SK-N-SH treated with all-trans-retinoic acid at 6 μM for 48 hours (cell line): ENCODE measurements around the gene ZNF132.

Experiments used
- ATAC-seq: fragments of 200-7000 bp; cut with Tn5 transposase; 3 replicates; pipeline ENCODE4 v1.9.1; 2020; ENCODE audit warnings: mild to moderate bottlenecking, moderate library complexity
- ARNTL ChIP-seq: fragments of 450-650 bp; formaldehyde crosslinking; IDR thresholded peaks from 2 replicates; pipeline ENCODE4 v1.5.0; 2020; ENCODE audit warnings: low read depth, mild to moderate bottlenecking, moderate library complexity, borderline replicate concordance
- BACH2 ChIP-seq: fragments of 250-450 bp; sonication (Bioruptor Pico); IDR thresholded peaks from 2 replicates; pipeline ENCODE4 v1.9.0; 2021; ENCODE audit warnings: mild to moderate bottlenecking, borderline replicate concordance
- CSDC2 ChIP-seq: fragments of 250-450 bp; sonication (Bioruptor Pico); IDR thresholded peaks from 2 replicates; pipeline ENCODE4 v1.5.0; 2020; ENCODE audit warnings: mild to moderate bottlenecking, moderate library complexity
- ESRRG ChIP-seq: fragments of 250-450 bp; sonication (Bioruptor Pico); IDR thresholded peaks from 2 replicates; pipeline ENCODE4 v1.6.1; 2021; ENCODE audit warnings: mild to moderate bottlenecking
- ISL1 ChIP-seq: fragments of 250-450 bp; sonication (Bioruptor Pico); IDR thresholded peaks from 2 replicates; pipeline ENCODE4 v2.1.2; 2022; ENCODE audit warnings: mild to moderate bottlenecking, moderate library complexity
- OSR1 ChIP-seq: fragments of 250-450 bp; sonication (Bioruptor Pico); IDR thresholded peaks from 2 replicates; pipeline ENCODE4 v1.8.0; 2022; ENCODE audit warnings: moderate library complexity, mild to moderate bottlenecking, inconsistent platforms
- PPARA ChIP-seq: fragments of 250-450 bp; sonication (Bioruptor Pico); IDR thresholded peaks from 2 replicates; pipeline ENCODE4 v1.5.0; 2020; ENCODE audit warnings: mild to moderate bottlenecking, borderline replicate concordance
- RARB ChIP-seq: fragments of 250-450 bp; sonication (Bioruptor Pico); IDR thresholded peaks from 2 replicates; pipeline ENCODE4 v1.8.0; 2021; ENCODE audit warnings: mild to moderate bottlenecking, moderate library complexity
- SNAI2 ChIP-seq: fragments of 250-450 bp; sonication (Bioruptor Pico); IDR thresholded peaks from 2 replicates; pipeline ENCODE4 v1.5.0; 2020; ENCODE audit warnings: mild to moderate bottlenecking, moderate library complexity
- TCF4 ChIP-seq: fragments of 250-450 bp; sonication (Bioruptor Pico); IDR thresholded peaks from 2 replicates; pipeline ENCODE4 v1.8.0; 2021; ENCODE audit warnings: mild to moderate bottlenecking, moderate library complexity, borderline replicate concordance
- TOX ChIP-seq: fragments of 250-450 bp; sonication (Bioruptor Pico); IDR thresholded peaks from 2 replicates; pipeline ENCODE4 v1.8.0; 2021; ENCODE audit warnings: mild to moderate bottlenecking, moderate library complexity, borderline replicate concordance
- TSHZ2 ChIP-seq: fragments of 250-450 bp; sonication (Bioruptor Pico); IDR thresholded peaks from 2 replicates; pipeline ENCODE4 v1.5.0; 2020; ENCODE audit warnings: mild to moderate bottlenecking, moderate library complexity
- ZC3H10 ChIP-seq: fragments of 250-450 bp; sonication (Bioruptor Pico); IDR thresholded peaks from 2 replicates; pipeline ENCODE4 v1.5.1; 2021; ENCODE audit warnings: mild to moderate bottlenecking, moderate library complexity
- ZFP3 ChIP-seq: fragments of 250-450 bp; sonication (Bioruptor Pico); IDR thresholded peaks from 2 replicates; pipeline ENCODE4 v1.5.0; 2020; ENCODE audit warnings: mild to moderate bottlenecking, moderate library complexity
- ZFP30 ChIP-seq: fragments of 450-650 bp; formaldehyde crosslinking; IDR thresholded peaks from 2 replicates; pipeline ENCODE4 v1.5.0; 2022; ENCODE audit warnings: mild to moderate bottlenecking, moderate library complexity
- ZNF70 ChIP-seq: fragments of 450-650 bp; formaldehyde crosslinking; IDR thresholded peaks from 2 replicates; pipeline ENCODE4 v1.5.0; 2020; ENCODE audit warnings: mild to moderate bottlenecking, moderate library complexity
- ZNF8 ChIP-seq: fragments of 450-650 bp; formaldehyde crosslinking; IDR thresholded peaks from 2 replicates; pipeline ENCODE4 v1.5.0; 2020; ENCODE audit warnings: mild to moderate bottlenecking, moderate library complexity
- TF ChIP-seq, protein P1 (sequence below): fragments of 250-450 bp; sonication (Bioruptor Pico); IDR thresholded peaks from 2 replicates; pipeline ENCODE4 v1.5.1; 2020; ENCODE audit warnings: low read depth, mild to moderate bottlenecking, moderate library complexity
- TF ChIP-seq, protein P2 (sequence below): fragments of 250-450 bp; sonication (Bioruptor Pico); IDR thresholded peaks from 2 replicates; pipeline ENCODE4 v1.5.1; 2021; ENCODE audit warnings: mild to moderate bottlenecking, moderate library complexity

Gene ZNF132

DNA sequence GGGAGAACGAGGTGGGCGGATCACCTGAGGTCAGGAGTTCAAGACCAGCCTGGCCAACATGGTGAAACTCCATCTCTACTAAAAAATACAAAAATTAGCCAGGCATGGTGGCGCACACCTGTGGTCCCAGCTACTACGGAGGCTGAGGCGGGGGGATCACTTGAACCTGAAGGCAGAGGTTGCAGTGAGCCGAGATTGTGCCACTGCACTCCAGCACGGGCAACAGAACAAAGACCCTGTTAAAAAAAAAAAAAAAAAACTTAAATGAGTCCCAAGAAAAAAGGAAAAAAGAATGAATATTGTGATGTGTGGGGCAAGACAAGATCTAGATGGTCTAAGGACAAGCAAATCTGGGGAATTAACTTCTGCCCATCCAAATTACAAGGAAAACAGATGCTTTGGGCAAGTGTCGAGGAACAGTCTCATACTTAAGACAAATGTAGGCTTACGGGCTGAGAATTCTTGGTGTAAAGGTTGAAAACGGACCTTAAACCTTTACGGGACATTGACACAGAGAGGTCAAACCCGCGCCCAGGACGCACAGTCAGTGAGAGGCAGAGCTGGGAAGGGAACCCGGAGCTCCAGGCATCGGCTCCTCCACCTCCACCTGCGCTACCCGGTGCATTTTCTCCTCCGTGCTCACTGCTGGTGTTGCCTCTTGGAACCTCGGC is 26.3 kb upstream of the ZNF132 start:
- ATAC-seq = peak; percentile 44
- TF ChIP-seq ZNF8 (CRISPR knock-in tag) (no peak), ZC3H10 (CRISPR knock-in tag) (no peak), PPARA (CRISPR knock-in tag) (no peak), CSDC2 (CRISPR knock-in tag) (no peak), ARNTL (no peak), OSR1 (no peak), ZNF70 (CRISPR knock-in tag) (no peak), ZFP30 (CRISPR knock-in tag) (no peak), ZFP3 (no peak), ESRRG (CRISPR knock-in tag) (no peak), TSHZ2 (CRISPR knock-in tag) (no peak), SNAI2 (CRISPR knock-in tag) (no peak), TCF4 (CRISPR knock-in tag) (no peak), TOX (CRISPR knock-in tag) (no peak), ISL1 (CRISPR knock-in tag) (no peak)
- TF ChIP-seq, protein P1, sequence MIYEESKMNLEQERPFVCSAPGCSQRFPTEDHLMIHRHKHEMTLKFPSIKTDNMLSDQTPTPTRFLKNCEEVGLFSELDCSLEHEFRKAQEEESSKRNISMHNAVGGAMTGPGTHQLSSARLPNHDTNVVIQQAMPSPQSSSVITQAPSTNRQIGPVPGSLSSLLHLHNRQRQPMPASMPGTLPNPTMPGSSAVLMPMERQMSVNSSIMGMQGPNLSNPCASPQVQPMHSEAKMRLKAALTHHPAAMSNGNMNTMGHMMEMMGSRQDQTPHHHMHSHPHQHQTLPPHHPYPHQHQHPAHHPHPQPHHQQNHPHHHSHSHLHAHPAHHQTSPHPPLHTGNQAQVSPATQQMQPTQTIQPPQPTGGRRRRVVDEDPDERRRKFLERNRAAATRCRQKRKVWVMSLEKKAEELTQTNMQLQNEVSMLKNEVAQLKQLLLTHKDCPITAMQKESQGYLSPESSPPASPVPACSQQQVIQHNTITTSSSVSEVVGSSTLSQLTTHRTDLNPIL (CRISPR knock-in tag) = no peak
- TF ChIP-seq, protein P2, sequence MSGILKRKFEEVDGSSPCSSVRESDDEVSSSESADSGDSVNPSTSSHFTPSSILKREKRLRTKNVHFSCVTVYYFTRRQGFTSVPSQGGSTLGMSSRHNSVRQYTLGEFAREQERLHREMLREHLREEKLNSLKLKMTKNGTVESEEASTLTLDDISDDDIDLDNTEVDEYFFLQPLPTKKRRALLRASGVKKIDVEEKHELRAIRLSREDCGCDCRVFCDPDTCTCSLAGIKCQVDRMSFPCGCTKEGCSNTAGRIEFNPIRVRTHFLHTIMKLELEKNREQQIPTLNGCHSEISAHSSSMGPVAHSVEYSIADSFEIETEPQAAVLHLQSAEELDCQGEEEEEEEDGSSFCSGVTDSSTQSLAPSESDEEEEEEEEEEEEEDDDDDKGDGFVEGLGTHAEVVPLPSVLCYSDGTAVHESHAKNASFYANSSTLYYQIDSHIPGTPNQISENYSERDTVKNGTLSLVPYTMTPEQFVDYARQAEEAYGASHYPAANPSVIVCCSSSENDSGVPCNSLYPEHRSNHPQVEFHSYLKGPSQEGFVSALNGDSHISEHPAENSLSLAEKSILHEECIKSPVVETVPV (CRISPR knock-in tag) = no peak

DNA sequence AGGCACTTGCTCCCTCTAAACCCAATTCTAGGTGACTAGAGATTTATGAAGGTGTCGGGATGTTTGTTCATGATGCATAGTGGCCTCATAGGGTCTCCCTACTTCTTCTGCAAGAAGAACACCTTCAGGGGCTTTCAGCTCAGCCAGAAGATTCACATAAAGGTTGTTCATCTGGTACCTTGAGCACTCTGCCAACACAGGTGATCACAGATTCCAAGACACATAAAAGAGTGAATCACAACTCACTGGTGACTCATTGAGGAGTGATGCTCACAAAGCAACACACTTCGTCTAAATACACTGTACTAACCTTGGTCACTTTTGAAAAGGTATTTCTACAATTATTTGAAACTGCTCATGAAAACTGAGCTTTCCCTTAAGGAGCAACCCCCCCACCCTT is 20.1 kb upstream of the ZNF132 start:
- TF ChIP-seq RARB (CRISPR knock-in tag) (no peak), SNAI2 (CRISPR knock-in tag) (no peak)
- TF ChIP-seq, protein P1 (CRISPR knock-in tag) = no peak
- TF ChIP-seq, all 23 proteins: peak for 0
- ATAC-seq = no peak

DNA sequence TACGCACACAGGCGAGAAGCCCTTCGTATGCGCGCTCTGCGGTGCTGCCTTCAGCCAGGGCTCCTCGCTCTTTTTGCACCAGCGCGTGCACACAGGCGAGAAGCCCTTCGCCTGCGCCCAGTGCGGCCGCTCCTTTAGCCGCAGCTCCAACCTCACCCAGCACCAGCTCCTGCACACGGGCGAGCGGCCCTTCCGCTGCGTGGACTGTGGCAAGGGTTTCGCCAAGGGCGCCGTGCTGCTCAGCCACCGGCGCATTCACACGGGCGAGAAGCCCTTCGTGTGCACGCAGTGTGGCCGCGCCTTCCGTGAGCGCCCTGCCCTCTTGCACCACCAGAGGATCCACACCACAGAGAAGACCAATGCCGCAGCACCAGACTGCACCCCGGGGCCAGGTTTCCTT is 16.2 kb upstream of the ZNF132 start:
- no peak for ATAC-seq
- TF ChIP-seq SNAI2 (CRISPR knock-in tag) (no peak), ZFP30 (CRISPR knock-in tag) (no peak), TSHZ2 (CRISPR knock-in tag) (no peak), ARNTL (no peak), TOX (CRISPR knock-in tag) (no peak), ZNF70 (CRISPR knock-in tag) (no peak), ISL1 (CRISPR knock-in tag) (no peak), BACH2 (CRISPR knock-in tag) (no peak), CSDC2 (CRISPR knock-in tag) (no peak)
